ENCODE results near the gene ADAM15.

DNA sequence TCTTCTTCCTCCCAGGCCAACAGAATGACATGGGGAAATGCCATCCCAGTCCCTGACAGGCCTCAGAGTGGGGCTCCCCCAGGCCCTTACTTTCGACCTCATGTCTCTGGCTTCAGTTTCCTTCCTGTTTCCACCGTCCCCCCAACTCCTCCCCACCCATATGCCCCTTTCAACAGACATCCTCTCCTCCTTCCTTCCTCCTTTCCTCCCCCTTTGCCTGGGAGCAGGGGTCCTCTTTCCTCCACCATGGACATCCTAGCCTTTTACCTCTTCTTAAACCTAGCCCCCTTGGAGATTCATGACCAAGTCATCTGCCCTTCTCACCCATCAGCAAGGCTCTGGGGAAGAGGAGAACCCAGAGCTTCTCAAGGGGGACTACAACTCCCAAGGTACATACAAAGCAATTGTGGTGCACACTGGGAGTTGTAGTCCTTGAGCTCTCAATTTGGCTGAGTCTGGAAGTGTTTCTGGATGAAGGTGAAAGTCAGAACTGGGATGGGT, 44.5 kb upstream of the ADAM15 start:
- TF ChIP-seq, protein P1, sequence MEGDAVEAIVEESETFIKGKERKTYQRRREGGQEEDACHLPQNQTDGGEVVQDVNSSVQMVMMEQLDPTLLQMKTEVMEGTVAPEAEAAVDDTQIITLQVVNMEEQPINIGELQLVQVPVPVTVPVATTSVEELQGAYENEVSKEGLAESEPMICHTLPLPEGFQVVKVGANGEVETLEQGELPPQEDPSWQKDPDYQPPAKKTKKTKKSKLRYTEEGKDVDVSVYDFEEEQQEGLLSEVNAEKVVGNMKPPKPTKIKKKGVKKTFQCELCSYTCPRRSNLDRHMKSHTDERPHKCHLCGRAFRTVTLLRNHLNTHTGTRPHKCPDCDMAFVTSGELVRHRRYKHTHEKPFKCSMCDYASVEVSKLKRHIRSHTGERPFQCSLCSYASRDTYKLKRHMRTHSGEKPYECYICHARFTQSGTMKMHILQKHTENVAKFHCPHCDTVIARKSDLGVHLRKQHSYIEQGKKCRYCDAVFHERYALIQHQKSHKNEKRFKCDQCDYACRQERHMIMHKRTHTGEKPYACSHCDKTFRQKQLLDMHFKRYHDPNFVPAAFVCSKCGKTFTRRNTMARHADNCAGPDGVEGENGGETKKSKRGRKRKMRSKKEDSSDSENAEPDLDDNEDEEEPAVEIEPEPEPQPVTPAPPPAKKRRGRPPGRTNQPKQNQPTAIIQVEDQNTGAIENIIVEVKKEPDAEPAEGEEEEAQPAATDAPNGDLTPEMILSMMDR (IDR thresholded peaks at IDR 0.05): no peak
- TF ChIP-seq POLR2A (IDR thresholded peaks at IDR 0.05) (no peak), EP300 (IDR thresholded peaks at IDR 0.05) (no peak)
